Liver (tissue), 9 donors: ENCODE measurements around the gene HS6ST3. TPM values are rescaled to one million over a fixed set of nuclear protein-coding genes. Genes with fewer than 3 reads are reported as not detected.

Experiments used
- DNase-seq: peaks from one replicate; pipeline ENCODE4 v3.0.0-alpha.2; 2017; ENCODE audit warnings: low spot score
- H3K27ac ChIP-seq, 2 donors: one replicate each; pipeline ENCODE4 v1.7.0; 2013; ENCODE audit warnings: inconsistent platforms in 2 of 2, low read length in 2 of 2, control low read depth in 1 of 2, low read depth in 1 of 2, mild to moderate bottlenecking in 1 of 2
- H3K27me3 ChIP-seq, 4 donors: one replicate each; pipeline versions ENCODE4 v1.6.1 to v1.7.0; 2013; ENCODE audit warnings: low read length in 3 of 4, inconsistent platforms in 1 of 4, mild to moderate bottlenecking in 1 of 4, moderate library complexity in 1 of 4; ENCODE audit not compliant: control insufficient read depth in 4 of 4, insufficient read depth in 4 of 4
- H3K36me3 ChIP-seq, 4 donors: one replicate each; pipeline versions ENCODE4 v1.6.1 to v1.7.0; 2013; ENCODE audit warnings: low read length in 3 of 4, mild to moderate bottlenecking in 3 of 4, low read depth in 1 of 4, moderate library complexity in 1 of 4; ENCODE audit not compliant: control insufficient read depth in 4 of 4, insufficient read depth in 3 of 4
- H3K4me1 ChIP-seq, 4 donors: one replicate each; pipeline versions ENCODE4 v1.6.1 to v1.7.0; 2013; ENCODE audit warnings: low read length in 3 of 4, mild to moderate bottlenecking in 3 of 4, moderate library complexity in 1 of 4; ENCODE audit not compliant: control insufficient read depth in 4 of 4, insufficient read depth in 4 of 4
- H3K4me3 ChIP-seq, 3 donors: one replicate each; pipeline versions ENCODE4 v1.6.1 to v1.7.0; 2013; ENCODE audit warnings: low read length in 3 of 3, control low read depth in 1 of 3, low read depth in 1 of 3, mild to moderate bottlenecking in 1 of 3
- H3K9ac ChIP-seq, 2 donors: one replicate each; pipeline ENCODE4 v1.7.0; 2013; ENCODE audit warnings: low read length in 2 of 2, mild to moderate bottlenecking in 2 of 2, moderate library complexity in 2 of 2, control low read depth in 1 of 2, low read depth in 1 of 2
- H3K9me3 ChIP-seq, 4 donors: one replicate each; pipeline versions ENCODE4 v1.6.1 to v1.7.0; 2013; ENCODE audit warnings: low read length in 3 of 4; ENCODE audit not compliant: control insufficient read depth in 4 of 4
- CTCF ChIP-seq: fragments of 150-350 bp; IDR thresholded peaks from 2 replicates; pipeline ENCODE4 v1.5.1; 2017; ENCODE audit warnings: improper control_type of control experiment, low read depth, low read length; ENCODE audit not compliant: missing input control
- EGR1 ChIP-seq, 2 donors: IDR thresholded peaks; 2 replicates each; pipeline ENCODE4 v1.6.1; 2016 to 2018; ENCODE audit warnings: antibody characterized with exemption in 2 of 2, low read depth in 2 of 2
- FOXA1 ChIP-seq: IDR thresholded peaks from 2 replicates; pipeline ENCODE4 v1.6.1; 2016; ENCODE audit warnings: antibody characterized with exemption
- FOXA2 ChIP-seq: IDR thresholded peaks from 2 replicates; pipeline ENCODE4 v1.6.1; 2016; ENCODE audit warnings: antibody characterized with exemption
- GABPA ChIP-seq, 2 donors: IDR thresholded peaks in 1 of 2; conservative IDR thresholded peaks in 1 of 2; 2 replicates each; pipeline ENCODE4 v1.6.1; 2016; ENCODE audit warnings: antibody characterized with exemption in 2 of 2, mild to moderate bottlenecking in 1 of 2, moderate library complexity in 1 of 2
- HNF4A ChIP-seq, 2 donors: conservative IDR thresholded peaks; 2 replicates each; pipeline ENCODE4 v1.6.1; 2016; ENCODE audit warnings: antibody characterized with exemption in 2 of 2, mild to moderate bottlenecking in 2 of 2
- HNF4G ChIP-seq: IDR thresholded peaks from 2 replicates; pipeline ENCODE4 v1.6.1; 2016; ENCODE audit warnings: antibody characterized with exemption
- JUND ChIP-seq, 2 donors: IDR thresholded peaks; 2 replicates each; pipeline ENCODE4 v1.6.1; 2016; ENCODE audit warnings: antibody characterized with exemption in 2 of 2
- MAX ChIP-seq: IDR thresholded peaks from 2 replicates; pipeline ENCODE4 v1.6.1; 2016; ENCODE audit warnings: antibody characterized with exemption
- NR2F2 ChIP-seq: IDR thresholded peaks from 2 replicates; pipeline ENCODE4 v1.6.1; 2016; ENCODE audit warnings: antibody characterized with exemption
- RAD21 ChIP-seq, 2 donors: IDR thresholded peaks; 2 replicates each; pipeline ENCODE4 v1.6.1; 2016; ENCODE audit warnings: antibody characterized with exemption in 2 of 2, mild to moderate bottlenecking in 2 of 2
- REST ChIP-seq: IDR thresholded peaks from 2 replicates; pipeline ENCODE4 v1.6.1; 2016; ENCODE audit warnings: antibody characterized with exemption, mild to moderate bottlenecking
- RXRA ChIP-seq, 2 donors: IDR thresholded peaks; 2 replicates each; pipeline ENCODE4 v1.6.1; 2017 to 2018; ENCODE audit warnings: antibody characterized with exemption in 2 of 2, mild to moderate bottlenecking in 1 of 2
- SP1 ChIP-seq: IDR thresholded peaks from 2 replicates; pipeline ENCODE4 v1.6.1; 2018; ENCODE audit warnings: antibody characterized with exemption, mild to moderate bottlenecking
- ZBTB33 ChIP-seq: IDR thresholded peaks from 2 replicates; pipeline ENCODE4 v1.6.1; 2016; ENCODE audit warnings: antibody characterized with exemption
- WGBS: extraction: QIAGEN DNeasy Blood & Tissue Kit; methylation state at CpG from one replicate; pipeline ENCODE4 v1.1.7; 2013; 5-methylcytosine and 5-hydroxymethylcytosine counted together
- polyA plus RNA-seq, 2 donors: library from polyadenylated mRNA; stranded (reverse) in 1 of 2; unstranded in 1 of 2; fragments of 200-250 nt in 1 of 2; fragments of >200 nt in 1 of 2; fragmentation: Nextera tagmentation in 1 of 2; extraction: Ambion mirVana in 1 of 2; gene quantifications; one replicate each; pipeline versions ENCODE4 v1.2.1 to v1.2.3, GENCODE V29; 2013 to 2015
- total RNA-seq, 2 donors: library from RNA; depleted of rRNA; stranded (reverse); fragments of >200 nt; gene quantifications; one replicate each; pipeline ENCODE4 v1.2.3, GENCODE V29; 2014
- donor health status: healthy.
- donor health status: healthy.
- donor health status: healthy.
- donor health status: healthy.
- donor health status: healthy.

Gene HS6ST3
- total and polyA plus RNA-seq, 4 donors = under 0.01 TPM; not detected in 3

- no peak for TF ChIP-seq JUND (IDR thresholded peaks at IDR 0.05)
- TF ChIP-seq NR2F2 = no peak
- TF ChIP-seq RAD21 (IDR thresholded peaks at IDR 0.05) = no peak
These were observed 758.4 kb downstream of the HS6ST3 start (continued) for GRCh38 chr13:96848286-96848685.

GRCh38 chr13:96849091-96849490 is 759.2 kb downstream of the HS6ST3 start:
- 87% methylated on average over 5 of the region's 5 CpGs for WGBS
- no peaks in the 10 kb centered on the region for H3K4me1 ChIP-seq
- no peak overlapping the region for H3K4me3 ChIP-seq
- no peak for DNase-seq
- H3K9me3 ChIP-seq = no peaks in the 10 kb centered on the region
- H3K36me3 ChIP-seq = no peaks in the 10 kb centered on the region
- no peak overlapping the region for H3K9ac ChIP-seq
- no peak overlapping the region for H3K27ac ChIP-seq
- H3K27me3 ChIP-seq = peaks cover 0 to 4% (median 0%) of the 10 kb centered on the region in 4 donors
- TF ChIP-seq FOXA1 (no peak), JUND (IDR thresholded peaks at IDR 0.05) (no peak), HNF4G (no peak), HNF4A (conservative IDR thresholded peaks at IDR 0.05) (no peak), REST (no peak), MAX (no peak), GABPA (IDR thresholded peaks at IDR 0.05 in 1 of 2, conservative IDR thresholded peaks at IDR 0.05 in 1 of 2) (no peak), EGR1 (IDR thresholded peaks at IDR 0.05; ENCODE audit: low read depth in 2 of 2) (no peak), SP1 (no peak), CTCF (no peak)

GRCh38 chr13:96850538-96851145 is 760.7 kb downstream of the HS6ST3 start:
- TF ChIP-seq MAX = no peak
- TF ChIP-seq GABPA (IDR thresholded peaks at IDR 0.05 in 1 of 2, conservative IDR thresholded peaks at IDR 0.05 in 1 of 2) = no peak
- TF ChIP-seq RXRA (IDR thresholded peaks at IDR 0.05) = no peak
- no peak for TF ChIP-seq REST
- no peak for TF ChIP-seq SP1
- no peak for TF ChIP-seq FOXA2
- TF ChIP-seq ZBTB33 = no peak
- TF ChIP-seq HNF4A (conservative IDR thresholded peaks at IDR 0.05) = no peak
- no peak for TF ChIP-seq NR2F2
- TF ChIP-seq JUND (IDR thresholded peaks at IDR 0.05) = no peak
- no peak for TF ChIP-seq EGR1 (IDR thresholded peaks at IDR 0.05; ENCODE audit: low read depth in 2 of 2)
- no peak for TF ChIP-seq RAD21 (IDR thresholded peaks at IDR 0.05)
- Histone ChIP-seq H3K27me3 (peaks cover 0 to 2% (median 0%) of the 10 kb centered on the region in 4 donors), H3K9me3 (no peaks in the 10 kb centered on the region), H3K4me3 (no peak overlapping the region), H3K27ac (no peak overlapping the region), H3K4me1 (no peaks in the 10 kb centered on the region), H3K36me3 (no peaks in the 10 kb centered on the region), H3K9ac (no peak overlapping the region)
- 76% methylated on average over 10 of the region's 10 CpGs for WGBS
- no peak for DNase-seq
